Left cardiac atrium (tissue), 4 donors: ENCODE measurements around the gene SNAI1. TPM values are rescaled to one million over a fixed set of nuclear protein-coding genes. Genes with fewer than 3 reads are reported as not detected.
A peak's percentile ranks its signal among the peaks of the same experiment; 100 is the strongest.
"Not testable (repeated sequence)": the region's sequence is repeated elsewhere in the genome, so short reads cannot be mapped to it uniquely, and the experiment has no call there.

Source experiments
- ATAC-seq, 2 donors: fragments of 200-7000 bp; cut with Tn5 transposase; one replicate each; pipeline ENCODE4 v1.9.1; 2020; ENCODE audit warnings: mild to moderate bottlenecking in 2 of 2, moderate library complexity in 2 of 2
- DNase-seq: peaks from one replicate; pipeline ENCODE4 v3.0.0-alpha.2; 2020
- intact Hi-C, 2 donors: fragments of 100-400 bp; cut with DNase I; formaldehyde crosslinking; loops; one replicate each; pipeline versions ENCODE4 v1.14.1 to v1.15.1; 2022 to 2023
- total RNA-seq, 2 donors: library from RNA; stranded (reverse); fragmentation: NEBNext Ultra II Directional; extraction: Animal tissue kit (Norgen Biotek cat#: 25700); gene quantifications; one replicate each; pipeline ENCODE4 v1.2.1, GENCODE V29; 2021
- donor health status: DM: no; HTN: yes; CAD: no.
- donor health status: DM: no; HTN: yes; CAD: no; lungs with severe emphysema.
- donor health status: DM: yes; HTN: yes; CAD: no.
- donor health status: Dilated cardiomyopathy.

The SNAI1 gene
- total RNA-seq, 2 donors from 2014 or later = 2.7 to 8.5 TPM

GRCh38 chr20:50001784-50002311 is 19.1 kb downstream of the SNAI1 start:
- intact Hi-C loops = no loop called here
- ATAC-seq (no peak), DNase-seq (no peak)

- ATAC-seq (peak; percentile 64 to 92), DNase-seq (no peak)
- intact Hi-C loops = no loop called here
Observed at GRCh38 chr20:50003253-50003656, 20.5 kb downstream of the SNAI1 start.

- intact Hi-C loops = no loop called here
- DNase-seq (no peak), ATAC-seq (no peak)
Observed at GRCh38 chr20:50004229-50004628, 21.4 kb downstream of the SNAI1 start.

- intact Hi-C loops = no loop called here
- DNase-seq (no peak), ATAC-seq (peak in 1 of 2 donors; percentile 11)
Observed at GRCh38 chr20:50005471-50005981, 22.7 kb downstream of the SNAI1 start.

GRCh38 chr20:50007369-50007768 is 24.6 kb downstream of the SNAI1 start:
- no peak for DNase-seq
- intact Hi-C loops = no loop called here
- no peak for ATAC-seq

- no peak for ATAC-seq
- DNase-seq = no peak
Observed at GRCh38 chr20:50008007-50008406, 25.2 kb downstream of the SNAI1 start.

GRCh38 chr20:50009521-50010454 is 27.0 kb downstream of the SNAI1 start:
- ATAC-seq (peak; percentile 33 to 42), DNase-seq (no peak)
- intact Hi-C loops = no loop called here

More at GRCh38 chr20:50008007-50008406, 25.2 kb downstream of the SNAI1 start:
- intact Hi-C loops = no loop called here

GRCh38 chr20:50011597-50011996 is 28.8 kb downstream of the SNAI1 start:
- ATAC-seq, intact Hi-C loops, DNase-seq: not testable (repeated sequence)

- DNase-seq (no peak), ATAC-seq (no peak)
- intact Hi-C loops = no loop called here
Observed at GRCh38 chr20:50012282-50013263, 29.8 kb downstream of the SNAI1 start.

- intact Hi-C loops = no loop called here
- DNase-seq (no peak), ATAC-seq (no peak)
Observed at GRCh38 chr20:50013976-50014375, 31.2 kb downstream of the SNAI1 start.

- ATAC-seq (no peak), DNase-seq (no peak)
- intact Hi-C loops = no loop called here
Observed at GRCh38 chr20:50014570-50015562, 32.1 kb downstream of the SNAI1 start.

GRCh38 chr20:50015636-50015992 is 32.8 kb downstream of the SNAI1 start:
- intact Hi-C loops = no loop called here
- no peak for ATAC-seq
- no peak for DNase-seq

GRCh38 chr20:50015993-50016770 is 33.4 kb downstream of the SNAI1 start:
- DNase-seq (no peak), ATAC-seq (peak; percentile 39 to 72)
- intact Hi-C loops = no loop called here

- DNase-seq = no peak
- intact Hi-C loops = no loop called here
- peak in 1 of 2 donors; percentile 3 for ATAC-seq
Observed at GRCh38 chr20:50017160-50017559, 34.4 kb downstream of the SNAI1 start.

- ATAC-seq = peak in 1 of 2 donors; percentile 66
- intact Hi-C loops = no loop called here
- DNase-seq = no peak
Observed at GRCh38 chr20:50017576-50018248, 34.9 kb downstream of the SNAI1 start.

GRCh38 chr20:50019466-50020256 is 36.9 kb downstream of the SNAI1 start:
- intact Hi-C loops = no loop called here
- ATAC-seq = peak; percentile 28 to 90
- DNase-seq = peak; percentile 43
